ENCODE results near the gene CDKL2. TPM values are rescaled to one million over a fixed set of nuclear protein-coding genes. Genes with fewer than 3 reads are reported as not detected.

Gene CDKL2

Small RNAs within 50 kb of the gene (small RNA-seq; reads per million reads assigned to genes)
- gene RF00019 (ENCODE audit: insufficient read depth) = not detected
